ENCODE data around the gene ALDH18A1.

Gene ALDH18A1

GRCh38 chr10:95613330-95613729 is 43.2 kb downstream of the ALDH18A1 start:
- Histone ChIP-seq H3K36me3 (ENCODE audit: control insufficient read depth, insufficient read depth, low read length) (no peaks in the 10 kb centered on the region), H3K79me2 (no peaks in the 10 kb centered on the region), H3K27ac (no peak overlapping the region)

GRCh38 chr10:95610727-95611126 is 45.8 kb downstream of the ALDH18A1 start:
- Histone ChIP-seq H3K9me3 (ENCODE audit: control insufficient read depth, low read length) (no peaks in the 10 kb centered on the region), H2AFZ (no peak overlapping the region), H3K27ac (no peak overlapping the region), H3K36me3 (ENCODE audit: control insufficient read depth, insufficient read depth, low read length) (no peaks in the 10 kb centered on the region), H3K79me2 (no peaks in the 10 kb centered on the region), H3K4me1 (no peaks in the 10 kb centered on the region), H3K4me2 (ENCODE audit: low read length) (no peak overlapping the region), H3K27me3 (ENCODE audit: control insufficient read depth, insufficient read depth, low read length) (no peaks in the 10 kb centered on the region), H3K9ac (no peak overlapping the region), H3K4me3 (ENCODE audit: low read depth, low read length) (no peak overlapping the region)
- TF ChIP-seq, protein P1, sequence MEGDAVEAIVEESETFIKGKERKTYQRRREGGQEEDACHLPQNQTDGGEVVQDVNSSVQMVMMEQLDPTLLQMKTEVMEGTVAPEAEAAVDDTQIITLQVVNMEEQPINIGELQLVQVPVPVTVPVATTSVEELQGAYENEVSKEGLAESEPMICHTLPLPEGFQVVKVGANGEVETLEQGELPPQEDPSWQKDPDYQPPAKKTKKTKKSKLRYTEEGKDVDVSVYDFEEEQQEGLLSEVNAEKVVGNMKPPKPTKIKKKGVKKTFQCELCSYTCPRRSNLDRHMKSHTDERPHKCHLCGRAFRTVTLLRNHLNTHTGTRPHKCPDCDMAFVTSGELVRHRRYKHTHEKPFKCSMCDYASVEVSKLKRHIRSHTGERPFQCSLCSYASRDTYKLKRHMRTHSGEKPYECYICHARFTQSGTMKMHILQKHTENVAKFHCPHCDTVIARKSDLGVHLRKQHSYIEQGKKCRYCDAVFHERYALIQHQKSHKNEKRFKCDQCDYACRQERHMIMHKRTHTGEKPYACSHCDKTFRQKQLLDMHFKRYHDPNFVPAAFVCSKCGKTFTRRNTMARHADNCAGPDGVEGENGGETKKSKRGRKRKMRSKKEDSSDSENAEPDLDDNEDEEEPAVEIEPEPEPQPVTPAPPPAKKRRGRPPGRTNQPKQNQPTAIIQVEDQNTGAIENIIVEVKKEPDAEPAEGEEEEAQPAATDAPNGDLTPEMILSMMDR (IDR thresholded peaks at IDR 0.05) = no peak

More at GRCh38 chr10:95613330-95613729, 43.2 kb downstream of the ALDH18A1 start:
- no peak overlapping the region for H3K9ac ChIP-seq
- no peaks in the 10 kb centered on the region for H3K4me1 ChIP-seq
- H3K9me3 ChIP-seq (ENCODE audit: control insufficient read depth, low read length) = no peaks in the 10 kb centered on the region
- H3K4me3 ChIP-seq (ENCODE audit: low read depth, low read length) = no peak overlapping the region
- no peak overlapping the region for H3K4me2 ChIP-seq (ENCODE audit: low read length)
- no peak overlapping the region for H2AFZ ChIP-seq
- H3K27me3 ChIP-seq (ENCODE audit: control insufficient read depth, insufficient read depth, low read length) = no peaks in the 10 kb centered on the region
- TF ChIP-seq, protein P1 (IDR thresholded peaks at IDR 0.05) = no peak

GRCh38 chr10:95606922-95607321 is 49.6 kb downstream of the ALDH18A1 start:
- Histone ChIP-seq H3K79me2 (no peaks in the 10 kb centered on the region), H3K27me3 (ENCODE audit: control insufficient read depth, insufficient read depth, low read length) (no peaks in the 10 kb centered on the region), H3K4me2 (ENCODE audit: low read length) (no peak overlapping the region), H3K9ac (no peak overlapping the region), H3K4me3 (ENCODE audit: low read depth, low read length) (no peak overlapping the region), H3K36me3 (ENCODE audit: control insufficient read depth, insufficient read depth, low read length) (no peaks in the 10 kb centered on the region), H3K4me1 (no peaks in the 10 kb centered on the region), H2AFZ (no peak overlapping the region), H3K27ac (no peak overlapping the region), H3K9me3 (ENCODE audit: control insufficient read depth, low read length) (no peaks in the 10 kb centered on the region)
- TF ChIP-seq, protein P1 (IDR thresholded peaks at IDR 0.05) = no peak

GRCh38 chr10:95605163-95605562 is 51.3 kb downstream of the ALDH18A1 start:
- no peaks in the 10 kb centered on the region for H3K79me2 ChIP-seq
- no peak overlapping the region for H3K4me2 ChIP-seq (ENCODE audit: low read length)
- H3K4me3 ChIP-seq (ENCODE audit: low read depth, low read length) = no peak overlapping the region
- H3K4me1 ChIP-seq = no peaks in the 10 kb centered on the region
- no peaks in the 10 kb centered on the region for H3K9me3 ChIP-seq (ENCODE audit: control insufficient read depth, low read length)
- H3K27me3 ChIP-seq (ENCODE audit: control insufficient read depth, insufficient read depth, low read length) = no peaks in the 10 kb centered on the region
- H3K36me3 ChIP-seq (ENCODE audit: control insufficient read depth, insufficient read depth, low read length) = no peaks in the 10 kb centered on the region
- no peak overlapping the region for H3K9ac ChIP-seq
- H2AFZ ChIP-seq = no peak overlapping the region
- TF ChIP-seq, protein P1 (IDR thresholded peaks at IDR 0.05) = no peak
- no peak overlapping the region for H3K27ac ChIP-seq

GRCh38 chr10:95604630-95605029 is 51.9 kb downstream of the ALDH18A1 start:
- Histone ChIP-seq H2AFZ (no peak overlapping the region), H3K27me3 (ENCODE audit: control insufficient read depth, insufficient read depth, low read length) (no peaks in the 10 kb centered on the region), H3K4me2 (ENCODE audit: low read length) (no peak overlapping the region), H3K9ac (no peak overlapping the region), H3K79me2 (no peaks in the 10 kb centered on the region), H3K4me1 (no peaks in the 10 kb centered on the region), H3K9me3 (ENCODE audit: control insufficient read depth, low read length) (no peaks in the 10 kb centered on the region), H3K27ac (no peak overlapping the region), H3K4me3 (ENCODE audit: low read depth, low read length) (no peak overlapping the region), H3K36me3 (ENCODE audit: control insufficient read depth, insufficient read depth, low read length) (no peaks in the 10 kb centered on the region)
- TF ChIP-seq, protein P1 (IDR thresholded peaks at IDR 0.05) = no peak
